Sciatic nerve (tissue), 2 donors: Measurements from ENCODE around the gene ZNF865. TPM values are rescaled to one million over a fixed set of nuclear protein-coding genes. Genes with fewer than 3 reads are reported as not detected.

Experiments
- ATAC-seq: fragments of 200-7000 bp; cut with Tn5 transposase; one replicate; pipeline ENCODE4 v1.9.1; 2020; ENCODE audit warnings: mild to moderate bottlenecking, moderate library complexity
- DNase-seq: peaks from one replicate; pipeline ENCODE4 v3.0.0-alpha.2; 2020; ENCODE audit warnings: low spot score
- intact Hi-C: fragments of 100-400 bp; cut with DNase I; formaldehyde crosslinking; loops from one replicate; pipeline ENCODE4 v1.14.2; 2022
- total RNA-seq: library from RNA; stranded (reverse); fragmentation: NEBNext Ultra II Directional; extraction: Animal tissue kit (Norgen Biotek cat#: 25700); gene quantifications from one replicate; pipeline ENCODE4 v1.2.1, GENCODE V29; 2021
- donor health status: DM: no; HTN: no; CAD: no.
- donor health status: DM: no; HTN: no; CAD: no.

Gene ZNF865
- total RNA-seq, 1 donor from 2014 or later, result 15.9 TPM

DNA sequence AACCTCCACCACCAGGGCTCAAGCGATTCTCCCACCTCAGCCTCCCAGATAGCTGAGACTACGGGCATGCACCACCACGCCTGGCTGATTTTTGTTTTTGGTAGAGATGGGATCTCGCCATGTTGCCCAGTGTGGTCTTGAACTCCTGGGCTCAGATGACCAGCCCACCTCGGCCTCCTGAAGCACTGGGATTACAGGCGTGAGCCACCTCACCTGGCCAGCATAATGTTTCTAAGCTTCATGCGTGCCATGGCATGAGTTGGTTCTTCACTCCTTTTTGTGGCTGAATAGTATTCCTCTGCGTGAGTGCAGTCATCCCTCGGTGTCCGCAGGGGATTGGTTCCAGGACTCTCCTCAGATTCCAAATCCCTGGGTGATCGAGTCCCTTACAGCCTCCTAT is 20.6 kb upstream of the ZNF865 start:
- DNase-seq (no peak), ATAC-seq (no peak)
- intact Hi-C loops, result loop anchor here (10.0 kb wide), 1 partner anchor 70 kb away; no protein-coding TSS in a partner anchor

DNA sequence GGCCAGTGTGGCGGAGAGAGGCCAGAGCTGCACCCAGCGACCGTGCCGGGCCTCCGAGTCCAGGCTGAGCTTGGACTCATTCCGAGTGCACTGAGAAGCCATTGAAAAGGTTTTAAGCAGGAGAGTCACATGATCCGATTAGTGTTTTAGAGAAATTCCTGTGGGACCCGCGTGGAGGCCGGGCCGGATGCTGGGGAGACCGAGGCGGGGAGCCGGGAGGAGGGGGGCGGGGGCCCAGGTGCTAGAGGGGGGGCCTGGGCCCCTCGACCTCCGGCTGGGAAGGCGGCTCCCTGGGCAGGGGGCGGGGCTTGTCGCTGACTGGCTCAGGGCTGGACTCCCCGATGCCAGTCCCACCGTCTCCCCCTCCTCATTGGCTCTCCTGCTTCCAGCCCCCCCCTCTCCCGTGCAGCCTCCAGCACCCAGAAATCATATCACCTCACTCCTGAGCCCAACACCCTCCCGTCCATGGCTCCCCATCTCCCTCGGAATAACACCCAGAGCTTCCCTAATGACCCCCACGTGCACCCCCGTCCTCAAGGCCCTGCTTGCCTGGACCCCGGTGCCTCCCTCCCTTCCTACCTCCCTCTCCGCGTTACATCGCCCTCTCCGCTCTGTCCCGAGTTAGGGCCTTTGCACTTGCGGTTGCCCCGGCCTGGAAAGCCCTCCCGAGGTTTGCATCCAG is 19.6 kb upstream of the ZNF865 start:
- intact Hi-C loops, result loop anchor here (10.0 kb wide), 1 partner anchor 71 kb away; no protein-coding TSS in a partner anchor
- DNase-seq (peak; percentile 91), ATAC-seq (peak; percentile 83)

DNA sequence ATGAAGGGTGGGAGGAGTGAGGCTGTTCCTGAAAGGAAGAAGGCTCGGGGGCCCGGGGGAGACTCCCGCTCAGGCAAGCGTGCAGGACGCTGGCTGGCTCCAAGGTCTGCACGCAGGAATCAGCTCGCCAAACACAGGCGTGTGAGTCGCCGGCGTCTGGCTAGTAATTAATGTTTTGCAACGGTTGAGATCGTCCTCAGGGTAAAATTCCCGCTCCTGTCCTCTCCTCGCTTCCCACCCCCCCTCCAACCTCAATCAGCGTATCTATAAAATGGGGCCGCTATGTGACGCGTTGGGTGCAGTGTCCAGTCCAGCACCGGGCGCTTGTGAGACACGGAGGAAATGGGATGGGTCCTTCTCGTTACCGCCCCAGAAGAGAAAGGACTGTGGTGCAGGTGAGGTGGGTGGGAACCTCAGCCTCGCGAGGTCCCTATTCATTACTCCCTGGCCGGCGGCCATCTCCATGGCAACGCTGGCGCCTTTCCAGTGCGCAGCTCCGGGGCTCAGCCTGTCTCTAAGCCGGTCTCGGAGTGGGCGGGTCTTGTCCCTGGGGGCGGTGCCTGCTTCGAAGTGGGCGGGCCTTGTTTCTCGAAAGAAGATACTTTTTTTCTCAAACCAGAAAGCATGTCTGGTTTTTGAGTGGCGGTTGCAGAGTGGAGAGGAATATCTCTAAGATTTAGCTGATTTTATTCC is 18.3 kb upstream of the ZNF865 start:
- DNase-seq, result peak; percentile 98
- peak; percentile 93 for ATAC-seq
- intact Hi-C loops, result loop anchor here (10.0 kb wide), 1 partner anchor 72 kb away; no protein-coding TSS in a partner anchor

DNA sequence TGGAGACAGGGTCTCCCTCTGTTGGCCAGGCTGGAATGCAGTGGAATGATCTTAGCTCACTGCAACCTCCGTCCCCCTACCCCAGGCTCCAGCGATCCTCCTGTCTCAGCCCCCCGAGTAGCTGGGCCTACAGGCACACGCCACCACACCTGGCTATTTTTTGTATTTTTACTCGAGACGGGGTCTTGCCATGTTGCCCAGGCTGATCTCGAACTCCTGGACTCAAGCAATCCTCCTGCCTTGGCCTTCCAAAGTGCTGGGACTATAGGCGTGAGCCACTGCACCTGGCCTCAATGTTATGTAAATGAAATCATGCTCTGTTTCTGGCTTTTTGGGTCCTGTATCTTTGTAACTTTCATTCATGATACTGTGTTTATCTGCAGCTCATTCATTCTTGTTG is 16.7 kb upstream of the ZNF865 start:
- intact Hi-C loops, result loop anchor here (10.0 kb wide), 1 partner anchor 74 kb away; no protein-coding TSS in a partner anchor
- ATAC-seq, result no peak
- DNase-seq, result no peak

DNA sequence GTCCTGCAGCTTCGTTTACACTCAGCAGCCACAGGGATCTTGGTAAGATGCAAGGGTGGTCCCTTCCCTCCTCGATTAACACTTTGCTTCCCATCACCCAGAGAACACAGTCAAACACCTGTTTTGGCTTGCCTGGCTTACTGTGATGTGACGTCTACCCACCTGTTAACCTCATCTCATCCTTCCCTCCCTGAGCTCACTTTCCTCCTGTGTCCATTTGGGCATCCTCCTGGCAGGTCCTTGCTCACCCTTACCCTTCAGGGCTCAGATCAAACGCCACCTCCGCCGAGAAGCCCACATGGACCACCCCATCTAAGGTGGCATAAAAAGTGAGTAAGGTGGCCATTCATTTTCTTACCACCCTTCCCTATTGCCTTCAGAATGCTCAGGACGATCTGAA is 15.3 kb upstream of the ZNF865 start:
- ATAC-seq, result no peak
- intact Hi-C loops, result no loop called here
- DNase-seq, result no peak

DNA sequence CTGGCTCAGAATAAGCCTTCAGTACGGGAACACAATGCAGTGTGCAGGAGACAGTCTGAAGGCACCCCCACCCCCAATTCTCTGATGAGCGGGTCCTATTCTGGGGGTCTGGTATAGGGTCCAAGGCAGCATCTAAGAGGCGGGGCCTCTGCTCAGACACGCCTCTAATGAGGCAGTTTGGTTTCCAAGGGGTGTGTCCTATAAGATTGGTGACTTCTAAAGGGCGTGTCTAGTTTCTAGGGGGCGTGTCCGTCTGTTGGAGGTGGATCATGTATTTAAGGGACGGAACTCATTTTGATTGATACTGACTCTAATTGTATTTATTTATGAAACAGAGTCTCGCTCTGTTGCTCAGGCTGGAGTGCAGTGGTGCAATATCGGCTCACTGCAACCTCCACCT is 14.8 kb upstream of the ZNF865 start:
- ATAC-seq (no peak), DNase-seq (no peak)
- intact Hi-C loops, result no loop called here

DNA sequence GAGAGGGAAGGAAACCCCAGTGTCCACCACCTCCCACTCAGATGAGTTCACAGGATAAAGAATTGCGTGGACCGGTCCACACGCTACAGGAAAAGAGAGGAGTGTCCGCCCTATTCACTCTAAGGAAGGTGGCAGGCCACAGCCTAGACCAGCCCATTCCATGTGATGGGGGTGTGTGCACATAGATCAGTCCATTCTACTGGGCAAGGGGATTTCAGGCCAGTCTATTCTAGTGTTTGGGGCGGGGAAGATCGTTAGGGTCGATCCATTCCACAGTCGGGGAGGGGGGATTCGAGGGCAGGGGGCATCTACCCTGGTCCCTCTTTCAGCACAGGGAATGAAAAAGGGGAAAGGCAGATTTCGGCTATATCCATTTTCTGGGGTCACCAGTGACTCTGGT is 13.9 kb upstream of the ZNF865 start:
- intact Hi-C loops, result no loop called here
- DNase-seq, result no peak
- ATAC-seq, result no peak

DNA sequence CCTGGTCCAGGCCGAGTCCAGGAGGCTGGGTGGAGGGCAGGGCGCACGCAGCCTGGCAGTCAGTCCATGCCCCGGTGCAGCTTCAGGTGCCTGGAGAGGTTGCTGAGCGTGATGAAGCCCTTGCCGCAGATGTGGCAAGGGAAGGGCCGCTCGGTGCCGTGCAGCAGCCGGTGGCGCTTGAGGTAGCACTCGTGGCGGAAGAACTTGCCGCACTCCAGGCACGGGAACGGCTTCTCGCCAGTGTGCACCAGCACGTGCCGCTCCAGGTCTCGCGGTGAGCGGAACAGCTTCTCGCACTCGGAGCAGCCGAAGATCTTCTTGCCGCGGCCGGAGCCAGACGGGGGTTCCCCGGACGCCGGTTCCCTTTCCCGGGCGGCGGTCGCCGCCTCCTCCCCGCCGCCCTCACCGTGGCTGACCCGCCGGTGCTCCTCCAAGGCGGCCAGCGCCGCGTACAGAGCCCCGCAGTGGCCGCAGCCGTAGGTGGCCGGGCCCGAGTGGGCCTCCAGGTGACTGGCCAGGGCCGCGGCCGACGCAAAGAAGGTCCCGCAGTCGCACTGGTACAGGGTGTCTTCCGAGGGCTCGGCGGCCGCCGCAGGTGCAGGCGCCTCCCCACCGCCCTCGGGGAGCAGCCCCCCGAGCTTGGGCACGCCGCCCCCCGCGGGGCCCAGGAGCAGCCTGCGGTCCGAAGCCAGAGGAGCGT is 12.9 kb upstream of the ZNF865 start:
- DNase-seq (no peak), ATAC-seq (no peak)
- intact Hi-C loops, result no loop called here

DNA sequence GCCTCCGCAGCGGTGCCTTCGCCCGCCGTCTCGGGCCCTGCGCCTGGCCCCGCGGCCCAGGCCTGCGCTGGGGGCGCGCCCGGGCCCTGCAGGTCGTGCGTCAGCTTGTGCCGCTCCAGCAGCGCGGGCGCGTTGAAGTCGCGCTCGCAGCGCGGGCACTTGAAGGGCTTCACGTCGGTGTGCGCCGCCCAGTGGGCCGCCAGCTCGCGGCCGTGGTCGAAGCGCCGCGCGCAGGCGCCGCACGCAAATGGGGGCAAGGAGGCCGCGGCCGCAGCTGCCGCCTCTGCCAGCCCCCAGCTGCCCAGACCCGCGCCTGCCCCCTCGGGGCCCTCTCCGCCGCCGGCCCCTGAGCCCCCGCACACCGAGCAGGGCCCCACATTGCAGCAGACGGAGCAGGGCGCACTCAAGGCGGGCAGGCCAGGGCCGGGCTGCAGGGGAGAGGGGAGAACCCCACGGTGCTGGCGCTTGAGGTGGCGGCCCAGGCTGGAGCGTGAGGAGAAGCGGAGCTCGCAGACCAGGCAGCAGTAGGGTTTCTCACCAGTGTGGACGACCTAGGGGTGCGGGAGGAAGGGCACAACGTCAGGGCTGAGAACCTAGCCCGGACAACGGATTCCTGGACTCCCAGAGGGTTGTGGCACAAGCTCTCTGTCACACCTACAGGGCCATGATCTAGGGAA is 12.2 kb upstream of the ZNF865 start:
- intact Hi-C loops, result no loop called here
- ATAC-seq (no peak), DNase-seq (no peak)

DNA sequence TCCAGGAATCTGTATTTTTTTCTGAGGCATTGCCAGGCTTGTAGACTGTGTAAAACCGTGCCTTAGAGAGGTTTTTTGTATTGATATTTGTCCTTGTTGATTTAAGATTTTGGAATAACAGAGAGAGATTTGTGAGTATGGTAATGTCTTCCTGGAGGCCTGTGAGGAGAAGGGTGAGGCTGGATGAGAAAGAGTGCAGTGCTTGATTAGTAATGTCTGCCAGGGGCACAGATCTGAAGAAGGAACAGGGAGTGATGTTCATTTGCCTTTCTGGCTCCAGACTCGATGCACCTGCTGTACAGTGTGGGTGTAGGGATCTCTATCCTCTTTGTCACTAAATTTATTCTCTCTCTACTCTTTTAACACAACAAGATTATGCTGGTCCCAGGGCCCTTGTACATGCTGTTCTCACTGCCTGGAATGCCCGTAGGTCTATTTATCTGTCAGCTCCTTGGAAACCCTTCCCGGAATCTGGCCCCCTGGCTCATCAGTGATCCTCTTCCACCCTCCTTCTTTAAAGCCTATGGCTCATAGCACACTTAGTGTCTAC is 10.4 kb upstream of the ZNF865 start:
- intact Hi-C loops, result no loop called here

DNA sequence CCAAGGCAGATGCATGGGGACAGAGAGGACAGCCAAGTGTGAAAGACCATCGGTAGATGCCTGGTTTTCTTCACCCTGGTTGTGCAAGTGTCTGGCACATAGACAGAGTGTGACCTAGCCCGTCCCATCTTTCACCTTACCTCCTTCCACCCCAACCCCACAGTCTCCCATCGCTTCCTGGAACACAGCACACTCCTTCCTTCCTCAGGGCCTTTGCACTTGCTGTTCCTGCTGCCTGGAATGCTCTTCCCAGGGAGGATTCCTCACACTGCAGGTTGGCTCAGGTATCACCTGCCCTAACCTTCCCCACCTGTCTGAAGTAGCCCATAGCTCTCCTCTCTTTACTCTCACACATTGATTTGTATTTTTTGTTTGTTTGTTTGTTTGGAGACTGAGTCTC is 9.1 kb upstream of the ZNF865 start:
- intact Hi-C loops, result no loop called here

More for the DNA sequence above, 10.4 kb upstream of the ZNF865 start:
- ATAC-seq (no peak), DNase-seq (no peak)

DNA sequence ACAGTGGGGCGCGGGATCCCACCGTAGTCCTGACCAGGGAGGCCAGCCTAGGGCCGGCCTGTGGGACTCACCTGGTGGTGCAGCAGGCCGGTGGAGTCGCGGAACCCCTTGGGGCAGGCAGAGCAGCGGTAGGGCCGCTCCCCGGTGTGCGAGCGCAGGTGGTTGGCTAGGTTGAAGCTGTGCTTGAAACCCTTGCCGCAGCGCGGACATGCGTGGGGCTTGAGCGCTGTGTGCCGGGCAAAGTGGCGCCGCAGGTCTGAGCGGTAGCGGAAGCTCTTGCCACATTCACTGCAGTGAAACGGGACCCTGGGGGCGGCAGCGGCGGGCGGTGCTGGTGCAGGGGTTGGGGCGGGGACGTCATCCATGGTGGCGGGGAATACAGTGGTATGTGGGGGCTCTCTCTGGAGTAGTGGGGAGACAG is 7.9 kb upstream of the ZNF865 start:
- ATAC-seq (no peak), DNase-seq (no peak)
- intact Hi-C loops, result no loop called here

More for the DNA sequence above, 9.1 kb upstream of the ZNF865 start:
- no peak for DNase-seq
- ATAC-seq, result no peak

DNA sequence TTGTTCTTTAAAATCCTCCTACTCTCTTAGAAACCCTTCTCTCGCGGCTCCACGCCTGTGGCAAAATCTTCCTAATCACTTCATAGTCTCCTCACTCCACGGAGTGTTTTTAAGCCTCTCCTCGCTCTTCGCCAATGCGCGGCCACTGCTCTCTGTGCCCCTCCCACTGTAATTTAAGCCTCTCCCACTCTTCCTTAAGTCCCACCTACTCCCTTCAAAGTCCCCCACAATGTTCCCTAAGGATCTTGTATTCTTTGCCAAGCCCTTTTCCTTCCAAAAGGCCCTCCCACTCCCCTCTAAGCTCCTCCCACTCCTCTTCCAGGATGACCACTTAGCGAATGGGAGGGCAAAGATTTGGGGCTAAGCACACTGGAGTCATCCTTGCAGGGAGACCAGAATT is 7.4 kb upstream of the ZNF865 start:
- intact Hi-C loops, result no loop called here
- DNase-seq, result no peak
- no peak for ATAC-seq

DNA sequence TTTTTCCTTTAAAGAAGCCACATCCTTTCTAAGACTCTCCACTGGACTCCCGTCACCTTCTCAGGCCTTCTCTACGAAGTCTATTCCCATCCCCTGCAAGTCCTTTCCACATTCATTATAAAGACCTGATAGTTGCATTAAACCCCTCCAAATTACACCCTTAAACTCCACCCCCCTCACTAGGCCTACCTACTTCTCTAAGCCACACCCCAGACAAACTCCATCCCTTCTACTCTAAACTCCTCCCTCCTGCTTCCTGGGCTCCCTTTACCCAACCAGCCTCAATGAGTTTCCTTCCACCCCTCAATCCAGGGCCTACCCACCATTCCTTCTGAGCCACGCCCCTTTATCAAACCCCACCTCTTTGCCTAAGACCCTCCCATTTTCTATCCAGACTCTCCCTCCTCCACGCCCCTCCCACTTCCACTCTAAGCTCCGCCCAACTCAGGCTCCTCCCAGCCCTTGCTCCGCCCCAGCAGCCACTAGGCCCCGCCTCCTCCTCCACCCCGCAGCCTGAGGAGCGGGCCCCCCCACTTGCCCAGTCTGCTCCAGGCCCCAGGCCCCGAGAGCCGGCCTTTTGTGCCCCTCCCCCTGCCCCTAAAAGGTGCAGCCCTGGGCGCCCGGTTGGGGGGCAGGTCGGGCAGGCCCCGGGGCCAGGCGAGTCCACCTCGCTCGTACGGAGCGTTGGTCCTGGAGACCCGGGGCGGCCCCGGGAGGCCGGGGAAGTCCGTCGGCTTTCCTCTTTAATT is 6.6 kb upstream of the ZNF865 start:
- peak; percentile 97 for DNase-seq
- intact Hi-C loops, result no loop called here
- peak; percentile 90 for ATAC-seq

DNA sequence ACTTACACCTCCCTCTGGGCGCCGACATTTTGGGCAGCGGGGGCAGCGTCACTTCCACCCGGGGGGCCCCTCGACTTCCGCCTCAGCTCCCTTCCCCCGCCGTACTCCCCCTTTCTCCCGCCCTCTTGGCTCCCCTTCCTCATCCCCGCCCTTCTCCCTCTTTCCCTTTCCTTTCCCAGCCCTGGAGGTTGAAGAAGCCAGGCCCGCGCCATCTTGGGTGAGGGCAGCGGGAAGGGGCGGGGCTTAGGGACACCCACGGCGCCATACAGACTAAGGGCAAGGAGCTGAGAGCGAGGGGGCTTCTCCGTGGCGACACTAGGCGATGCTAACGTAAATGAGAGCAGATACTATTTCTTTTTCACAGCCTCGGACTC is 6.0 kb upstream of the ZNF865 start, which contains the start of gene FIZ1:
Gene FIZ1, minus strand, starts transcription at position 50 of the 374 bp plus-strand sequence. CDS start 1,652 bp downstream, outside the sequence.
- peak; percentile 95 for ATAC-seq
- intact Hi-C loops, result no loop called here
- DNase-seq, result peak; percentile 98

DNA sequence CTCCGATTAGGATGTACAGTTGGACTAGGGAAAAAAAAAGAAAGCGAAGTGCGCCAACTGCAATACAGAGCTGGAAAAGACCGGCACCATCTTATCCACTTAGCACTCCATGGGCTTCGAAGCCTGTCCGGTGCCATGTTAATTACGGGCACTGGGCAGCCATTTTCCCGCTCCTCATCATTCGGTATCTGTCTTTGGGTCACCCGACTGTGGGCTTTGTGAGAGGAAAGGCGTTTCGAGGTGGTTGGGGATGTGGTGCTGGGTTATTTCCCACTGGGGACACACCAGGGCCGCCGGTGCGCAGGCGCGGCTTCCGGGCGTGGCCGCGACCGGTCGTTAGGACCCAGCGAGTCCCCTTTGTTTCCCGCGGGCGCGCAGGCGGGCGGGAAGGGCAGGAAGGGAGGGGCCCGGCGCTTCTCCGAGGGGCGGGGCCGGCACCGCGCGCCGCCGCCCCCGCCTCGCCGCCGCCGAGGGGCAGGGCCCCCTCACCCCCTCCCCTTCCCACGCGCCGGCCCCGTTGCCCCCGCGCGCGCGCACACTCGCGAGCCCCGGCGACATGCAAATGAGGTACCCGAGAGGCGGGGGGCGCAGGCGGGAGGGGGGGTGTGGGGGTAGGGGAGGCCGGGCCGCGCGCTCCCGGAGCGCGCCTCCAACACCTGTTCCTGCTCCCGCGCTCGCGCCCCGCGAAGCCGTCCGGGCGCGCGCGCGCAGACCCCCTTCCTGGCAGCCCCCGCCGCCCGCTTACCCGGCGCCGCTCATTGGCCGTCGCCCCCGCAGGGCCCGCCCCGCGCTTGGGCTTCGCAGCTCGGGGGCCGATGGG is 5.4 kb upstream of the ZNF865 start, which contains the start of gene ZNF524:
Gene ZNF524, plus strand, starts transcription at position 447 of the 820 bp plus-strand sequence. CDS start 1,825 bp downstream, outside the sequence.
- intact Hi-C loops, result no loop called here
- peak; percentile 77 for ATAC-seq
- DNase-seq, result peak; percentile 90

DNA sequence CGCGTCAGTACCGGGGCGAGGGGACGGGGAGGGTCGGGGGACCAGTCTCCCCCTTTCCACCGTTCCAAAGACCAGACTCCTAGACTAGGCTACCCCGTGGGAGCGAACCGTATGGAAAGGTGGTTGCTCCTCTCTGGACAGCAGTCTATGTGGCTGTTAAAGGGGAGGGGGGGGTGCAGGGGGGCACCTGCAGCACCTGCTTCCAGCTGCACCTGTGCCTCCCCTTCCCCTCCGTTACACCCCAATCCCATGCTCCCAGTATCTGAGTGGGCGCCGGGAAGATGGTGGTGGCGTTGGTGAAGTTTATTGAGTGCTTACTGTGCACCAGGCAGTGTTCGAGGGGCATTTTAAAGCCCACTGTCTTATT is 4.8 kb upstream of the ZNF865 start:
- DNase-seq (no peak), ATAC-seq (no peak)
- intact Hi-C loops, result no loop called here
